ENCODE measurements around the gene CNIH3. TPM values are rescaled to one million over a fixed set of nuclear protein-coding genes. Genes with fewer than 3 reads are reported as not detected.

Gene CNIH3
- total and polyA plus RNA-seq, 2 of the 4 experiments (the other 2 are of a cell fraction), result 2.0 to 2.9 TPM

- no CpG with 5 or more reads among the region's 8 CpGs for WGBS, 2 experiments (ENCODE audit: extremely low coverage in 2 of 2, insufficient read length in 1 of 2)
- Histone ChIP-seq H3K27me3 (ENCODE audit: control insufficient read depth, insufficient read depth, low read length) (no peaks in the 10 kb centered on the region), H3K4ac (ENCODE audit: low read depth, low read length) (no peak overlapping the region), H3K14ac (replicated peaks; ENCODE audit: low read depth, low read length) (no peak overlapping the region), H4K91ac (ENCODE audit: insufficient read depth, low read depth, low read length) (no peak overlapping the region), H3K56ac (ENCODE audit: extremely low read depth, insufficient read depth, low read length) (no peak overlapping the region), H3K18ac (ENCODE audit: low read depth, low read length) (no peak overlapping the region), H3K36me3 (ENCODE audit: control insufficient read depth, insufficient read depth, low read length) (no peaks in the 10 kb centered on the region), H4K8ac (ENCODE audit: low read depth in 2 of 2, low read length in 2 of 2) (no peak overlapping the region), H3K4me2 (ENCODE audit: low read depth, low read length) (no peak overlapping the region), H2BK20ac (ENCODE audit: low read depth, low read length) (no peak overlapping the region), H4K20me1 (ENCODE audit: insufficient read depth, low read length) (no peaks in the 10 kb centered on the region), H2BK120ac (ENCODE audit: low read depth, low read length) (no peak overlapping the region), H3K79me1 (ENCODE audit: low read depth in 1 of 2, low read length in 2 of 2) (no peaks in the 10 kb centered on the region), H3K4me1 (ENCODE audit: control insufficient read depth, insufficient read depth, low read length) (no peaks in the 10 kb centered on the region), H3K4me3 (ENCODE audit: insufficient read depth, low read depth, low read length) (no peak overlapping the region), H3K27ac (ENCODE audit: insufficient read depth, low read length) (no peak overlapping the region), H3K9me3 (ENCODE audit: control insufficient read depth, insufficient read depth, low read length) (no peaks in the 10 kb centered on the region), H3K23ac (ENCODE audit: low read depth, low read length) (no peak overlapping the region), H2BK5ac (ENCODE audit: low read depth, low read length, poor library complexity, severe bottlenecking) (no peak overlapping the region), H4K5ac (ENCODE audit: low read depth, low read length) (no peak overlapping the region), H2AK9ac (replicated peaks; ENCODE audit: low read depth, low read length, poor library complexity) (no peak overlapping the region), H2AFZ (replicated peaks; ENCODE audit: low read length, poor library complexity) (no peak overlapping the region), H3K9me1 (ENCODE audit: insufficient read depth, low read length) (no peaks in the 10 kb centered on the region), H2AK5ac (ENCODE audit: low read depth, low read length) (no peak overlapping the region), H2BK15ac (ENCODE audit: low read depth, low read length) (no peak overlapping the region), H3K9ac (ENCODE audit: low read depth, low read length) (no peak overlapping the region)
- BruUV-seq (replicated peaks), result no TSS peak
- ATAC-seq (ENCODE audit: low read depth) (no peak), DNase-seq (no peak)
- POLR2A ChIA-PET (ENCODE audit: unreplicated experiment), result no interaction called here
- dilution Hi-C loops (cut with HindIII; ENCODE audit: low sequenced_read_pairs, unreplicated experiment) (no loop called here), in situ Hi-C loops (cut with MboI; ENCODE audit: low sequenced_read_pairs) (no loop called here), intact Hi-C loops (cut with micrococcal nuclease) (no loop called here)
- CTCF ChIA-PET, result interaction anchor here (1.1 kb wide), 1 partner anchor 10 kb away, joined by 5 read pairs; no protein-coding TSS in a partner anchor
- TF ChIP-seq MAFK (IDR thresholded peaks at IDR 0.05; ENCODE audit: low read depth, low read length) (no peak), CHD1 (IDR thresholded peaks at IDR 0.05; ENCODE audit: low read depth, low read length) (no peak), RFX5 (IDR thresholded peaks at IDR 0.05; ENCODE audit: low read depth, low read length) (no peak), MAZ (IDR thresholded peaks at IDR 0.05; ENCODE audit: borderline replicate concordance, low read depth, low read length) (no peak)
Measured at GRCh38 chr1:224683936-224684335, 67.8 kb downstream of the CNIH3 start.

Measured in IMR-90 (cell line).